ENCODE data around the gene IL10RB. TPM values are rescaled to one million over a fixed set of nuclear protein-coding genes. Genes with fewer than 3 reads are reported as not detected.

The IL10RB gene
- total RNA-seq, 4 donors from 2014 or later = 17.9 to 45.5 (median 27.7) TPM

GRCh38 chr21:33324291-33325221 is 58.4 kb downstream of the IL10RB start, which contains the start of gene IFNAR1:
TSS of gene IFNAR1 (plus strand) at chr21:33324970. CDS start at chr21:33325056, 86 bp downstream.
- intact Hi-C loops (cut with DNase I; ENCODE audit: low total_unique reads) = no loop called here
- Histone ChIP-seq H3K9me3 (no peaks in the 10 kb centered on the region), H3K4me1 (peaks cover 0 to 7% of the 10 kb centered on the region in 2 donors), H3K27ac (peak within 1 kb of the TSS; percentile 99), H3K36me3 (no peaks in the 10 kb centered on the region), H3K27me3 (no peaks in the 10 kb centered on the region), H3K4me3 (peak within 1 kb of the TSS; percentile 98 to 99)
- DNase-seq = peak; percentile 99
- TF ChIP-seq POLR2A (IDR thresholded peaks at IDR 0.05) (peak; percentile 86 to 93), CTCF (IDR thresholded peaks at IDR 0.05) (peak in 1 of 4 experiments; percentile 7)

GRCh38 chr21:33325222-33326067 is 59.3 kb downstream of the IL10RB start:
- peaks cover 0 to 7% of the 10 kb centered on the region in 2 donors for H3K4me1 ChIP-seq
- no peaks in the 10 kb centered on the region for H3K36me3 ChIP-seq
- H3K4me3 ChIP-seq = peak overlapping the region; percentile 98 to 99
- no peak for TF ChIP-seq CTCF (IDR thresholded peaks at IDR 0.05)
- no peak for TF ChIP-seq POLR2A (IDR thresholded peaks at IDR 0.05)
- no peaks in the 10 kb centered on the region for H3K27me3 ChIP-seq
- DNase-seq = peak; percentile 70 to 74
- H3K9me3 ChIP-seq = no peaks in the 10 kb centered on the region
- peak overlapping the region; percentile 99 for H3K27ac ChIP-seq
- intact Hi-C loops (cut with DNase I; ENCODE audit: low total_unique reads) = no loop called here

GRCh38 chr21:33327326-33327725 is 61.2 kb downstream of the IL10RB start:
- Histone ChIP-seq H3K27ac (no peak overlapping the region), H3K4me1 (peaks cover 0 to 7% of the 10 kb centered on the region in 2 donors), H3K27me3 (no peaks in the 10 kb centered on the region), H3K4me3 (no peak overlapping the region), H3K9me3 (no peaks in the 10 kb centered on the region), H3K36me3 (no peaks in the 10 kb centered on the region)
- TF ChIP-seq CTCF (IDR thresholded peaks at IDR 0.05) (no peak), POLR2A (IDR thresholded peaks at IDR 0.05) (no peak)
- DNase-seq = no peak
- intact Hi-C loops (cut with DNase I; ENCODE audit: low total_unique reads) = no loop called here

GRCh38 chr21:33327792-33328433 is 61.7 kb downstream of the IL10RB start:
- H3K27ac ChIP-seq = no peak overlapping the region
- H3K4me3 ChIP-seq = no peak overlapping the region
- no peak for DNase-seq
- intact Hi-C loops (cut with DNase I; ENCODE audit: low total_unique reads) = no loop called here
- TF ChIP-seq POLR2A (IDR thresholded peaks at IDR 0.05) = no peak
- H3K9me3 ChIP-seq = peaks cover 0 to under 1% of the 10 kb centered on the region in 2 donors
- no peaks in the 10 kb centered on the region for H3K27me3 ChIP-seq
- no peaks in the 10 kb centered on the region for H3K36me3 ChIP-seq
- peaks cover 0 to 7% of the 10 kb centered on the region in 2 donors for H3K4me1 ChIP-seq

- H3K27me3 ChIP-seq = no peaks in the 10 kb centered on the region
- intact Hi-C loops (cut with DNase I; ENCODE audit: low total_unique reads) = no loop called here
- peaks cover 0 to 7% of the 10 kb centered on the region in 2 donors for H3K4me1 ChIP-seq
- H3K9me3 ChIP-seq = peaks cover 0 to 5% of the 10 kb centered on the region in 2 donors
- no peak overlapping the region for H3K4me3 ChIP-seq
- TF ChIP-seq POLR2A (IDR thresholded peaks at IDR 0.05) = no peak
- TF ChIP-seq CTCF (IDR thresholded peaks at IDR 0.05) = no peak
- DNase-seq = no peak
- no peaks in the 10 kb centered on the region for H3K36me3 ChIP-seq
- no peak overlapping the region for H3K27ac ChIP-seq
These were observed 64.6 kb downstream of the IL10RB start for GRCh38 chr21:33330726-33331125.

Data from uterus (tissue), 4 donors.